HCT116 (cell line): Measurements from ENCODE around the gene GALNT14.

Source experiments
- CTCF ChIP-seq, 3 experiments: fragments of 200-600 bp in 1 of 3; sonication (generic) in 1 of 3; IDR thresholded peaks in 2 of 3; conservative IDR thresholded peaks in 1 of 3; 2 replicates each; pipeline ENCODE4 v1.5.1; 2012 to 2017; ENCODE audit warnings: low read depth in 2 of 3, low read length in 2 of 3, antibody characterized with exemption in 1 of 3, borderline replicate concordance in 1 of 3, control low read depth in 1 of 3, mild to moderate bottlenecking in 1 of 3, mixed read lengths in 1 of 3, mixed run types in 1 of 3, moderate library complexity in 1 of 3; ENCODE audit not compliant: insufficient read depth in 1 of 3
- EGR1 ChIP-seq: IDR thresholded peaks from 2 replicates; pipeline ENCODE4 v1.6.1; 2012; ENCODE audit warnings: low read depth
- POLR2A ChIP-seq: IDR thresholded peaks from 2 replicates; pipeline ENCODE4 v1.7.0; 2011; ENCODE audit warnings: borderline replicate concordance; ENCODE audit not compliant: insufficient read depth, insufficient read length; ENCODE audit errors: extremely low read depth
- POLR2AphosphoS5 ChIP-seq: IDR thresholded peaks from 2 replicates; pipeline ENCODE4 v1.6.1; 2011; ENCODE audit warnings: mild to moderate bottlenecking, low read depth, low read length, moderate library complexity
- SIN3A ChIP-seq: IDR thresholded peaks from 2 replicates; pipeline ENCODE4 v1.6.1; 2012; ENCODE audit warnings: low read depth
- YY1 ChIP-seq: IDR thresholded peaks from 2 replicates; pipeline ENCODE4 v1.6.1; 2011; ENCODE audit warnings: low read length, low read depth, moderate library complexity, mild to moderate bottlenecking; ENCODE audit not compliant: insufficient replicate concordance; ENCODE audit errors: extremely low read depth

- TF ChIP-seq SIN3A (no peak), POLR2A (no peak), YY1 (no peak), CTCF (IDR thresholded peaks at IDR 0.05 in 2 of 3, conservative IDR thresholded peaks at IDR 0.05 in 1 of 3; ENCODE audit: borderline replicate concordance in 1 of 3, insufficient read depth in 1 of 3, low read depth in 2 of 3, low read length in 2 of 3) (no peak), EGR1 (no peak), POLR2AphosphoS5 (no peak)
Observed at GRCh38 chr2:31011587-31011986, 126.7 kb downstream of the GALNT14 start.
